Activated CD4-positive, alpha-beta T cell treated with anti-CD3 and anti-CD28 coated beads, Interleukin-2, amount 50 U/mL, for 1 hour (primary cell): ENCODE measurements around the gene TOB1.

Experiments used
- DNase-seq: peaks from one replicate; pipeline ENCODE4 v3.0.0-alpha.2; 2020

Gene TOB1, protein sequence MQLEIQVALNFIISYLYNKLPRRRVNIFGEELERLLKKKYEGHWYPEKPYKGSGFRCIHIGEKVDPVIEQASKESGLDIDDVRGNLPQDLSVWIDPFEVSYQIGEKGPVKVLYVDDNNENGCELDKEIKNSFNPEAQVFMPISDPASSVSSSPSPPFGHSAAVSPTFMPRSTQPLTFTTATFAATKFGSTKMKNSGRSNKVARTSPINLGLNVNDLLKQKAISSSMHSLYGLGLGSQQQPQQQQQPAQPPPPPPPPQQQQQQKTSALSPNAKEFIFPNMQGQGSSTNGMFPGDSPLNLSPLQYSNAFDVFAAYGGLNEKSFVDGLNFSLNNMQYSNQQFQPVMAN

DNA sequence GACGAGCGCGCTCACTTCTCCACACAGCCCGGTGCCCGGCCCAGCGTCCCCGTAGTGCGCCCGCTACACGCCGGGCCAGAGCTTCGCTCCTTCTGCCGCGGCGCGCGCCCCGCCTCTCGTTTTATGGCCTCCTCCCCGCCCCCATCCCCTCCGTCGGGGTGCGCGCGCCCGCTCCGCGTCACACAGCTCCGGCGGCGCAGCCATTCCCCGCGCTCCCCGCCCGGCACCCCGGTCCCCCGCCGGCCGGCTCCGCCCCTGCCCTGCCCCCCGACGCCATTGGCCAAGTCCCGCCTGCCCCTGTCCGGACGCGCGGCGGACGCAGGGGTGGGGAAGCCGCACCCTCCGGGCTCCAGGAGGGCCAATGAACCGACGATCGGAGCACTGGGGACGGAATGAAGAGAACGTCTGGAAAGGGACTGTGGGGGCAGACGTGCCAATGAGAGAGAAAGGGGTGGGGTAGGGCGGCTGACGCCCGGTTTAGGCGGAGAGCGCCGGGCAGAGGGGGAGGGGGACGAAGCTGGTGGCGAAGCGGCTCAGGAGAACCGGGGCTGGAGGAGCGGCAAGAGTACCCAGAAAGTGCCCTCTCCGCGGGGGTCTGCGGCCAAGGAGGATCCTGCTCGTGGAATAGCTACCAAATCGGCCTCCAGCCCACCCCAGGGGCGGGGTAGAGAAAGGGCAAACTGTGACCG is at the start of gene TOB1:
TSS of gene TOB1 (minus strand) at position 94 of the 689 bp plus-strand sequence. CDS start 2,337 bp downstream, outside the sequence.
- DNase-seq = peak; percentile 96

DNA sequence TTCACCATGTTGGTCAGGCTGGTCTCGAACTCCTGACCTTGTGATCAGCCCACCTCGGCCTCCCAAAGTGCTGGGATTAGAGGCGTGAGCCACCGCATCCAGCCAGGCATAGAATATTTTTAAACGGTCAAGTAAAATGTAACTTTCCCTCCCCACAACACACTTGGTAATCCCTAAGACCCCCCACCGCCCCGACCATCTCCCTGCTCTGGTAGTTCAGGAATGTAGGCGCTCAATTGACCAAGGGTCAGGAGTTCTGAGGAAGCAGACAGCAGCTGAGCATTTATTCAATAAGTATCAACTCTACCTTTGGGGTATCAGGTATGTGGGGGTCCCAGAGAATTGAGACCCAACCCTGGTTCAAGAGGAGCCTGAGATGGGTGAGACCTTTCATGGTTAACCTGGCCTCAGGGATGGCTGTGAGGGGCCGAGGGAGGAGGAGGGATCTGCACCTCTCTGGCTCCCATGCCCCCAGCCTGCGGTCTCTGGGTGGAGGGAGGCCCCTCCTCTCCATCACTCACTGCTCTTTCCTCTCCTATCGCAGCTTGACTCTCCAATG is 48.4 kb upstream of the TOB1 start:
- DNase-seq = no peak

DNA sequence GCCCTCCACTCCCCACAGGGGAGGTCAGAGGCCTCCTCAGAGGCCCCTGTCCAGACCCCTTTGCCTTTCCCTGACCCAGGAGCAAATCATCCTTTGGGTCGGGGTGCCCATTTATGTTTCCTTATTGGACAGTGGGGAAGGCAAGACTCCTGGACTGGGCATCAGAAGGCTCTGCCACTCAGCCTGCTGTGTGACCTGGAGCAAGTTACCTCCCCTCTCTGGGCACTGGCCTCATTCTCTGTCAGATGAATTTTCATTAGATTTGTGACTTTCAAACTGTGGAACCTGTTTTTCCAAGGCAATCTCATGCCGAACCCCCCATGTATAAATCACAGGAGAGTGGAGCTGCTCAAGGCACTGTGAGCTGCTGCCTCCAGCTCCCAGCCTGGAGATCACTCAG is 47.0 kb upstream of the TOB1 start:
- DNase-seq = no peak

DNA sequence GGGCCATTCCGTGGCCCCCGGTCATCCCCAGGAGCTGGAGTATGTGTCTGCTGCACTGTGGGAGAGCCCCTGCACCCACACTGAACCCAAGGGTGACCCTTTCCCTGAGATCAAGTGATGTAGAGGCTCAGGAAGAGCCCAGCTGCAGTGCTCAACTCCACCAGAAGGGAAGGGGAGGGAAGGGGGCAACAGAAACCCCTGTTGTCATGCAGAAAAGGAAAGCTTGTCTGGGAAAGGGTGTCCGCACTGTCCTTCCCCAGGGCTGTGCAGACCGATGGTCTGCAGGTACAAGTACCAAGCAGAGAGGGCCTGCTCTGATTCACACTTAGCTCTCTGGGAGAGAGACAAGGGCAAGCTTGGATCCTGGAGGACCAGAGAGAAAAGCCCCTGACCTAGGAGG is 45.7 kb upstream of the TOB1 start:
- no peak for DNase-seq

DNA sequence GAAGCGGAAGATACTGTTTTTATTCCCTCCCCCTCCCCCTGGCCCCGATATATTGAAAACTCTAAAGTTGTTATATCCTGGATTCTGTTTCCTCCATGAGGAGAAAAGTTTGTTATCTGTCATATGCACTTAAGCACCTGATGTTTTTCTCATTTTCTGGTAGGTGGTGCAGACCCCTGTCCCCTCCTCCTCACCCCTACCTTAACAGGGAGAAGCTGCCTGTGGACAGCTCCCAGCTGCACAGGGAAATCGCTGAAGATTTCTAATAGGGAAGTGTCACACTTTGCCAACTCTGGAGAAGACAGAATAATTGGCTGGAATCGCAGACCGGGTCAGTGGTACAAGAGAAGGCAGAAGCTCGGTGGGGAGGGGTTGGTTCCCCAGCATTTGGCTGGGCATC is 45.3 kb upstream of the TOB1 start:
- DNase-seq = no peak

DNA sequence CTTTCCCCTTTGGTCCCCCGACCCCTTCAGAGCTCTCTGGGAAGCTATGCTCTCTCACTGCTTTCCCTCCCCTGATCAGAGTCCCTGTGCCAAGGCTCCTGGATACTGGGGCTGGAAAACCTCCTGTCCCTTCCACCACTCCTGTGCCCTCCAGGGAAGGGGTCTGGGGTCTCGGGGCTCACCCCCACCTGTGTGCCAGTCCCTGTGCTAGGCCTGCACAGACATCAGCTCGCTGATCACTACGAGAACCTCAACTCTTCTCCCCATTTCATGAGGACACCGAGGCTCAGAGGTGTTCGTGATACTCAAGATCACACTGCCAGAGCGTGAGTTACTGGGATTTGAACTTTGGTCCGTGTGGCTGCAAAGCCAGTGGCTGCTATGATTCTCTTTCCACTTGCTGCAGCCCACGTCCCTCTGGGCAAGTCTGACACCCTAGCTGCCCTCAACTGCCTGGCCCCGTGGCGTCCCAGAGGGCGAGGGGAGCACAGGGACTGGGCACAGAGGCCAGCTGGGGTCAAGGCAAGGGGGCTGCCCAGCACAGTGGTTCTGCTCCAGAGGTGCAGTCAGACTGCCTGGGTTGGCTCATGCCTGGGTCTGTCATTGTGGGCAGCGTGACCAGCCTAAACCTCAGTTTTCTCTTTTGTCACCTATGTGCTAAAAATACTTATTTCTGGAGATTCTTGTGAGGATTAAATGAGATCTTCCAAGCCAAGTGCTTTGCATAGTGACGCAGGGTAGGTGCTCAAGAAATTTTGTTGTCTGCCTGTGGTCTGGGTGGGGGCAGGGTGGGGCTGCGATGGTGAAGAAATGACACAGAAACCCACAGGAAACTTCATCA is 43.8 kb upstream of the TOB1 start:
- DNase-seq = peak; percentile 76

DNA sequence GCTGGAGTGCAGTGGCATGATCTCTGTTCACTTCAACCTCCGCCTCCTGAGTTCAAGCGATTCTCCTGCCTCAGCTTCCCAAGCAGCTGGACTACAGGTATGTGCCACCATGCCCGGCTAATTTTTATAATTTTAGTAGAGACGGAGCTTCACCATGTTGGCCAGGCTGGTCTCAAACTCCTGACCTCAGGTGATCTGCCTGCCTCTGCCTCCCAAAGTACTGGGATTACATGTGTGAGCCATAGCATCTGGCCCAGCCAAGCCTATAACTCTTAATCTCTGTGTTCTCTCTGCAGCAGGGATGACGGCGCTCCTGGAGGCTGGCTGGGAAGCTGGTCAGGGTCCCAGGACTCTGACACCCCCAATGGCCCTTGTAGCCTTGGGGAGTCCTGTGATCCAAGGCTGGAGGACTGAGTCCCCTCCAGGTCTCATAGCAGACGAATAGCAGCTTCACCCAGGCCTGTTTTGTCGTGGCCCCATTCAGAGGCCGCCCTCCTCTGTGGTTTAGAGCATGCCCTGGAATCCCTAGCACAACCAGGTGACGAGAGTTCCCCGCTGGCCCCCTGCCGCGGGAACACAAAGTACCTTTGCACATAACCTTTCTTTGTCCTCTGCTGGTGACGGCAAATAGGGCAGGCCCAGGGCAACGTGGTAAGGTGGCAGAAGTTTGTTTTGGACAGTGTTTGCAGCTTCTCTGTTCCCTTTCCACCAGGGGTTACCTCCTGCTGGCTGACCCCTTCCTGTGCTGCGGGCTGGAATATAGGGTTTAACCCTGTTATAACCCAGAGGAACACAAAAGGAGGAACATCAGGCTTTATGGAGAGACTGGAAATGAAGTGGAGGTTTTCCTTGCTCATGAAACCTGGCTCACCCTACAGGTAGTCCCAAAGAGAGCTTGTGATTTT is 43.0 kb upstream of the TOB1 start:
- peak; percentile 60 for DNase-seq

DNA sequence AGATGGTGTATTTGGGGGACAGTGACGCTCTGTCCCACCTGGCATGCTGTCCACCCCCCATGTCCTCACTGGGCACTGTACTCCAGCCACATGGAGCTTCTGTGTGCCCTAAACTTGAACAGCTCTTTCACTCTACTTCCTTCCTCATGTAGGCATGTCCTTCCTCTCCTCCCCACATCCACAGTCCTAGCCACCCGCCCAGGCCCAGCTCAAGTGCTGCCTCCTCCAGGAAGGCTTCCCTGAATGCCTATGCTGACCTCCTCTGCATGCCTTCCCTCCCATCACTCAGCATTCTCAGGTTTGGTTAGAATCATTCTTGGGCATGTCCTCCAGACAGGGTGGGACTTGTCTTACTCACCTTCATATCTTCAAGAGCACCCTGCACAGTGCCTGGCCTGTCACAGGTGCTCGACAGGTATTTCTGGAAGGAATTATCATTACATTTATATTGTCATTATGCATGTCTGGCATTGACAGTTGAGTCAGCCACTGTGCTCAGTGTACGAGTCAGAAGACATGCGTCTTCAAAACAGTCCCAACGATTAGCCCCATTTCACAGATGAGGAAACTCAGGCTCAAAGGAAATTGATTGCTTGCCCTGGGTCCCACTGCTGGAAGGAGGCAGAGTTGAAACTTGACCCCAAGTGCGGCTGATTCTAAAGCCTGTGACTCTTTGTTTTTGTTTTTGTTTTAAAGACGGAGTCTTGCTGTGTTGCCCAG is 42.1 kb upstream of the TOB1 start:
- no peak for DNase-seq

DNA sequence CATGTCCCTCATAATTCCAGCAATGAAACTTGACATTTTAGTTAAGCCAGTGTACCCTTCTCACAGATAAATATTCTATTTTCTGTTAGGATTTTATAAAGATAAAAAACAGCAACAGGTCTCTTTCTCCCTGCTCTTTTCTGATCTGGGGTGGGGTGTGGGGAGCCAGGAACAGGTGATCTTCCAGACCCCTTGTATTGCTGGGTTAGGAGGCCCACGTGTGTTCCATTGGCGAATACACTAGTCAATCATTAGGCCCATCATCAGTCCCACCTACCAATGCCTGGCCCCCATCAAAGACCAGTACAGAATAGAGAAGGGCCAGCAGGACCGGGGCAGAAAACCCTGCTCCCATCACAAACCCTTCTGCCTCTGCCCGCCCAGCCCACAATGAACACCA is 40.3 kb upstream of the TOB1 start:
- DNase-seq = no peak

DNA sequence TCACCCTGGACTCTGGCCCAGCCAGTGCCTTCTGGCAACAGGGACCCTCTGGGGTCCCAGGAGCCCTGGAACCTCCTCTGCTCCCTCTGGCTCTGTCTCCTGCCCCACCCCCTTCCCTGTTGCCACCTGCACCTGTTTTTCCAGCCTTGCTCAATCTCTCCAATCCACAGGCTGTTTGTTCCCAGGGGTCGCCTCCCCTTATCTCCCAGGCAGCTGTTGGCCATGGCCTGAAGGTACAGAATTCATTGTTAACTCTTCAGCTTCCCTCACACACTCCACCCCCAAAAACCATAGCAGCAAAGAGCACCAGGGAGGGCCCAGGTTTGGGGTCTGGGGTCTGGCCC is 39.3 kb upstream of the TOB1 start:
- DNase-seq = no peak

DNA sequence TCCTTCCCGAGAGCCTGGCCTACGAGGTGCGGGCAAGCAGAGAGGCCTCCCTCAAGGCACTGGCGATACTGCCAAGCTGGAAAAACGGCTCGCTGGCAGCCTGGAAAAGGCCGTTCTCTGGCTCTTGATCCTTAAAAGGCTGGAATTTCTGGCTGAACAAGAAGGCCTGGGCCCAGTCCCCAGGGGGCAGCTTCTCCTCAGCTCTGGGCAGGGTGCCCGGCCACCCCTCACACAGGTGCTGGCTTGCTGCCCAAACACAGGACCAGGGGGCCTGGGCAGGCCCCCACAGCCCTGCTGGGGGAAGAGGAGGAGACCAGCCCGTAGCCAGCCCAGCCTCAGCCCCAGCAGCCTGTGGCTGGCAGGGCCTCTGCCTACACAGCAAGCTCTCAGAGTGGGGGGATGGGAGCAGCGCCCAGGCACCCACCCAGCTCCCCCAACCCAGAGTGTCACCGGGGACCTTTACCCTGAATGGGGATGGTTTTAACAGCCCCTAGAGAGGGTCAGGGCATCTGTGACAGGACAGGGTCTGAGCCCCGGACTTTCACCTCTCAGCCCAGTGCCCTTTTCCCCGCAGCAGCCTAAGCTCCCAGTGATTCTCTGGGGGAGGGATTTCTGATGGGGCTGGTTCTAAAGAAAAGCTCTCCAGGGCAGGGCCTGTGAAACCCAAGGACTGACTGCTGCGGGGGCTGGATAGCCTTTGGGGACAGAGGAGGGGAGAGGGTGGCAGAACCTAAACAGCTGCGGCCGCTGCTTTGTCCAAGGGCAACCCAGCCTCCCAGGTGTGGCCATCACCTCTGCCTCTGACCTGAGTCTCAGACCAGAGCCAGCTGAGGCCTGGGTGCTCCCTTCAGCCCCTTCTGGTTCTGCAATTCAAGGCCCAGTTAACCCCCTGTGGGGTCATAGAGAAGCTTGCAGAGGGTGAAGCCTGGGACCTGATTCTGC is 38.6 kb upstream of the TOB1 start:
- DNase-seq = no peak

DNA sequence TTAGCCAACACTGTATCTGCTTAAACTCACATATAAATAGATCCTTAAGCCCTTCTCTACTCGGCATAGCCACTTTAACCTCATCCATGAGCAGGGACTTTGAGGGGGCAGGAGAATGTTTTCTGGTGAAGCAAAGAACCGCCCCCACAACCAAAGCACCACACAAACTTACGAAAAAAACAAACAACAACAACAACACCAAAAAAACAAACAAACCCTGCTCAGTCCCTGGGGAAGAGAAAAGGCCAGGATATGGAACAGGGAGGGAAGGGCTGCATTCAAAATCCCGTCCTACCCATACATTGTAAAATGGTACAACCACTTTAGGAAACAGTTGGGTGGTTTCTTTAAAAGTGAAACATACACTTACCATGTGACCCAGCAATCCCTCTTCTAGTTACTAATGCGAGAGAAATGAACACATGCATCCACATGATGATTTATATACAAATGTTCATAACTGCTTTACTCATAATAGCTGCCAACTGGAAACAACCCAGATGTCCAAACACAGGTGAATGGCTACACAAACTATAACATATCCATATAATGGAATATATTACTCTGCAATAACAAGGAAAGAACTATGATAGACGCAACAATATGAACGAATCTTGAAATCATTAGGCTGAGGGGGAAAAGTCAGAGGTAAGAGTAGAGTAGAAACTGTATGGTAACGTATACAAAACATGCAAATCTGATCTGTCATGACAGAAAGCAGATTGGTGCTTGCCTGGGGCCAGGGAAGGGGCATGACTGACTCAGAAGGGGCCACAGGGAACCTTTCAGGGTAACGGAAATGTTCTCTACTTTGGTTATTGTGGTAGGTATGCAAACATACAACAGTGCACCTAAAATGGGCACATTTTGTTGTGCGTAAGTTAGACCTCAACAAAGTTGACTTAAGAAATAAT is 37.7 kb upstream of the TOB1 start:
- peak; percentile 26 for DNase-seq

DNA sequence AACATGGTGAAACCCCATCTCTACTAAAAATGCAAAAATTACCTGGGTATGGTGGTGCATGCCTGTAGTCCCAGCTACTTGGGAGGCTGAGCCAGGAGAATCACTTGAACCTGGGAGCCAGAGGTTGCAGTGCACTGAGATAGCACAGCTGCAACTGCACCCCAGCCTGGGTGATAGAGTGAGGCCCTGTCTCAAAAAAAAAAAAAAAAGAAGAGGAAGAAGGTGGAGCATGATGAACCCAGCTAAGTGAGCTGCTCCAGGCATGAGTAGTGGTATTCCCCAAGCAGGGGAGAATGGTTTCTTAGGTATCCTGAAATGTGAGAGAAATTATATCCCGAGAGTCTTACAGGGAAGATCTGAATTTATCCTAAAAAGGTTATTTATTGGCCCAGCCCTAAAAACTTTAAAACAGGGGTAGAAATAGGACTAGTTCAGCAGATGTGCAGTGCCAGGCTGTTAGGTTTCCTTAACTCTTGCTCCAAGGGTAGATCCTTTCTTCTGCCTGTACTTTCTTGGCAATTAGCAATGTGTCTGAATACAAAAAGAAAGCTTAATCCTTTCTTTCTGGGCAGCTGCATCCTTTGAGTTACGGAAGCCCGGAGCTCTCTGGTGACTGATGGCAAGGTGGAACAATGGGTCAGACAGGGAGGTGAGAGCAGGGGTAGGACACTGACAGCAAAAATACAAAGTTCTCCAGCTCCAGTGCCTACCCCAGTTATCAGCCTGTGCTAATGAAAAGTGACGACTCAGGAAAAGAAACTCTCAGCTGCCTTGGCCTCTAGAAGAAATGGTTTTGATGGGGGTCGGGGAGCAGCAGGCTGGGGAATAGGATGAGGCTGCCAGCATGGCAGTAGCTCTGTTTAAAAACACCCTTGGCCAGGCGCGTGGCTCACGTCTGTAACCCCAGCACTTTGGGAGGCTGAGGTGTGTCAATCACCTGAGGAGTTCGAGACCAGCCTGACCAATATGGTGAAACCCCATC is 36.5 kb upstream of the TOB1 start:
- no peak for DNase-seq

DNA sequence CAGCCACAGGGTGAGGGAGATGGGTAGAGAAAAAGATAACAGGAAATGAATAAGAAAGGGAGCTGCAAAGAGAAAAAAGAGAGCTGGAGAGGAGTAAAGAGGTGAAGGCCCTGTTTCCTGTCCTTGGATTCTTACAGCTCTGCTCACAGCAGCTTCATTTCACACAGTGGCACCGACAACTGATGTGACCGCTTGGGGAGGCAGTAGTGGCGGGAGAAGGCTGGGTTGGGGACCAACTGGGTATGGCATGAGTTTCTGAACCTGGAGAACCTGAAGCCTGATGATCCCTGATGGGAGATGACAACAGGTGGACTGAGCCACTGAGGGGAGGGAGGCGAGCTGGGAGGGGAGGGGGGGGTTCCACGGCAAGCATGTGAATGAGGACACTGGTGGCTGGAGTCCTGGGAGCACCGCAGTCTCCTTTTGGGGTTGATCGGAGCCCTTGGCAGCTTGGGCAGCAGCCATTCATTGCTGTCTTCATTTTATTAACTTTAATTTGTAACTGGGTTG is 34.3 kb upstream of the TOB1 start:
- no peak for DNase-seq

DNA sequence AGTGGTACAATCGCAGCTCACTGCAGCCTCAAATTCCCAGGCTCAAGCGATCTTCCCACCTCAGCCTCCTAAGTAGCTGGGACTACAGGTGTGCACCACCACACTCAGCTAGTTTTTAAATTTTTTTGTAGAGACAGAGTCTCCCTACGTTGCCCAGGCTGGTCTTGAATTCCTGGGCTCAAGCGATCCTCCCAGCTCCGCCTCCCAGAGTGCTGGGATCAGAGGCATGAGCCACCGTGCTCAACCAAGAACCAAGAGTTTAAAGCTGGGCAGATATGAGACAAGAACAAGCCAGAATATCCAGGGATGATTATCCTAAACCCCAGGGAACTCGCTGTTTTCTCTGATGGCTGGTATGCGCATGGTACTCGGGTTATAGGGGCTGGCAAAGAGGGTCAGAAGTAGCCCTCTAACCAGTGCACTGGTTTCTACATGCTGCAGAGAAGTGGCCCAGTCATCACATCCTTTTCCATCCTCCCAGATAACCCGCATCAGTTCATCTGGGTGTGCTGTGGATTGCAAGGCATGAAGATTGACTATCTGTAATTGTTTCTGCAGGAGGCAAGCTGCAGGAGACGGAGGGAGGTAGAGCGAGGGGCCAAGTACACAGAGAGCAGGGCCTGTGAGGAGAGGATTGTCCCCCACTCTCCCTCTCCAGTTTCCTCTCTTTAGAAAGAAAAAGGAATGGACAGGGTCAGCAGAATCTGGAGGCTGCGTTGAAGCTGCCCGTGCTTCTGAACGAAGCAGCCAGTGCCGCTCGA is 33.6 kb upstream of the TOB1 start:
- DNase-seq = no peak

DNA sequence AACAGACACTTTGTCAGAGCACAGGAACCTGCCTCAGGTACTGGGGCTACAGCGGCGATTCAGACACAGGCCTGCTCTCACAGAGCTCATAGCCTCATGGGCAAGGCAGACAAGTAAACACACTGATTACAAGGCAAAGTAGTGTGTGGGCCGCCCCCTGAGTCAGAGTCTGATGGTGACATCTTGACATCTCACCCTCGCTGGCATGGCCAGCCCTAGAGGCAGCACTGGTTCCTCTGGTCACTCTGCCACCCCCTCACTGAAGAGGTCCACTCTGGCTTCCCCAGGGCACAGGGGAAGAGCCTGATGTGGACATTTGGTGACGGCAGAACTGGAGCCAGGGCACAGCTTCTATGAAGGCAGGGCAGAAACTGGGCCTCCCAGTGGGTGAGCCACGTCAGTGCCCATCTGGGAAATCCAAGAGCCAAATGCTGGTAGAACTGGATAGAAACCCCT is 32.9 kb upstream of the TOB1 start:
- no peak for DNase-seq
